SW 1271 (cell line): ENCODE results near the gene LYZ.
"Not testable (repeated sequence)": the region's sequence is repeated elsewhere in the genome, so short reads cannot be mapped to it uniquely, and the experiment has no call there.

Experiments
- DNase-seq, 2 experiments: peaks; one replicate each; lab custom pipeline; 2025; lab: John Stamatoyannopoulos, UW

The LYZ gene

DNA sequence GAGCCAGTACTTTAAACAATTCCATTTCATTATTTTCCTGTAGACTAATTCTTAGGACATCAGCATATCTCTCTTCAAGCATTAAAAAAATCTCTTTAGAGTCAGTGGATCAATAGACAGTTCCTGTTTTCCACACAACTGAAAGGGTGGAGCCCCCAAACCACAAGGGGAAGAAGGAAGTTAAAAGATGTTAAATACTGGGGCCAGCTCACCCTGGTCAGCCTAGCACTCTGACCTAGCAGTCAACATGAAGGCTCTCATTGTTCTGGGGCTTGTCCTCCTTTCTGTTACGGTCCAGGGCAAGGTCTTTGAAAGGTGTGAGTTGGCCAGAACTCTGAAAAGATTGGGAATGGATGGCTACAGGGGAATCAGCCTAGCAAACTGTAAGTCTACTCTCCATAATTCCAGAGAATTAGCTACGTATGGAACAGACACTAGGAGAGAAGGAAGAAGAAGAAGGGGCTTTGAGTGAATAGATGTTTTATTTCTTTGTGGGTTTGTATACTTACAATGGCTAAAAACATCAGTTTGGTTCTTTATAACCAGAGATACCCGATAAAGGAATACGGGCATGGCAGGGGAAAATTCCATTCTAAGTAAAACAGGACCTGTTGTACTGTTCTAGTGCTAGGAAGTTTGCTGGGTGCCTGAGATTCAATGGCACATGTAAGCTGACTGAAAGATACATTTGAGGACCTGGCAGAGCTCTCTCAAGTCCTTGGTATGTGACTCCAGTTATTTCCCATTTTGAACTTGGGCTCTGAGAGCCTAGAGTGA is at the start of gene LYZ:
TSS of gene LYZ (plus strand) at position 220 of the 777 bp plus-strand sequence. CDS start at position 248, 28 bp downstream.
- no peak for DNase-seq

DNA sequence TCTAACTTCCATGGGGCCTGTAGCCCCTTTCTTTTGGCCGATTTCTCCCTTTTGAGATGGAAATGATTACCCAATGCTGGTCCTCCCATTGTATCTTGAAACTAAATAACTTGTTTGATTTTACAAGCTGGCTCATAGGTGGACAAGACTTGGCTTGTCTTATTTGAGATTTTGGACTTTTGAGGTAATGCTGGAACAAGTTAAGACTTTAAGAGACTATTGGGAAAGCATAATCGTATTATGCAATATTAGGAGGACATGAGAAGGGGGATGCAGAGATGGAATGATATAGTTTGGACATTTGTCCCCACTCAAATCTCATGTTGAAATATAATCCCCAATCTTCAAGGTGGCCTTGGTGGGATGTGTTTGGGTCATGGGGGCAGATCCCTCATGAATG is 49.2 kb upstream of the LYZ start:
- no peak for DNase-seq

DNA sequence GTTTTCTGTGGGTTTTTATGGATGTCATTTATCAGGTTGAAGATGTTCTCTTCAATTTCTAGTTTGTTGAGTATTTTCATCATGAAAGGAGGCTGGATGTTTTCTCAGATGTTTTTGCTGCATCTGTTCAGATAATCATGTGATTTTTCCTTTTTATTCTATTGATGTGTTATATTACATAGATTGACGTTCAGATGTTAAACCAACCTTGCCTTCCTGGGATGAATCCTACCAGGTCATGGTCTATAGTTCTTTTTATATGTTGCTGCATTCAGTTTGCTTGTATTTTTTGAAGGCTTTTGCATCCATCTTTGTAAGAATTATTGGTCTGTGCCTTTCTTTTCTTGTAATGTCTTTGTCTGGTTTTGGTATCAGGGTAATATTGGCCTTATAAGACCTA is 43.9 kb upstream of the LYZ start:
- DNase-seq: no peak

DNA sequence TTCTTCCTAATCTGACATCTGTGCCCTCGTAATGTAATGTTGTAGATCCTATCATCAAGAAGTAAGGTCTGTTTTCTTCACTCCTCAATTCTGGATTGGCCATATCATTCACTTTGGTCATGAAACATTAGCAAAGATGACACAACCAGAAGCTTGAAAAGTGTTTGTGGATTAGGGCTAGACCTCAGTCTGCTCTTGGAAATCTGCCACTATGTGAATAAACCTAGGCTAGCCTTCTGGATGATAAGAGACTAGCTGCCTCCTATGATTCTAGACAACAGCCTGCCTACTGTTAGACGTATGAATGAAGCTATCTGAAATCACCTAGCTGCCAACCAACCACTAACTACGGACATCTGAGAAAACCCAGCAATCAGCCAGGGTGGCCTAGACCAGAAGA is 38.7 kb upstream of the LYZ start:
- DNase-seq: no peak

DNA sequence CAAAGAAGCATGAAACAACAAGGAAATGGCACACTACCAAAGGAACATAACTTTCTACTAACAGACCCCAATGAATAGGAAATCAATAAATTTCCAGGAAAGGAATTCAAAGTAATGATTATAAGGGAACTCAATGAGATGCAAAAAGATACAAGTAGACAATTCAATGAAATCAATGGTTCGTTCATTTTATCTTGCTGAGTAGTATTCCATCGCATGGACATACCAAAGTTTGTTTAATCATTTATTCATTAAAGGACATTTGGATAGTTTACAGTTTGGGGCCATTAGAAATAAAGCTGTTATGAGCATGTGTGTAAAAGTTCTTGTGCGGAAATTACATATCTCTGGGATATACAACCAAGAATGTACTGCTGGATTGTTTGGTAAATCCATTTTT is 35.0 kb upstream of the LYZ start:
- no peak for DNase-seq

DNA sequence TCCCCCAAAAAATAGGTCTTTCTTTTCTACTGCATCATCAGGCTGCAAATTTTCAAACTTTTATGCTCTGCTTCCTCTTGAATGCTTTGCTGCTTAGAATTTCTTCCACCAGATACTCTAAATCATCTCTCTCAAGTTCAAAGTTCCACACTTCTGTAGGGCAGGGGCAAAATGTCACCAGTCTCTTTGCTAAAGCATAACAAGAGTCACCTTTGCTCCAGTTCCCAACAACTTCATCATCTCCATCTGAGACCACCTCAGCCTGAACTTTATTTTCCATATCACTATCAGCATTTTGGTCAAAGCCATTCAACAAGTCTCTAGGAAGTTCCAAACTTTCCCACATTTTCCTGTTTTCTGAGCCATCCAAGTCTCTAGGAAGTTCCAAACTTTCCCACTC is 31.4 kb upstream of the LYZ start:
- not testable (repeated sequence) for DNase-seq

DNA sequence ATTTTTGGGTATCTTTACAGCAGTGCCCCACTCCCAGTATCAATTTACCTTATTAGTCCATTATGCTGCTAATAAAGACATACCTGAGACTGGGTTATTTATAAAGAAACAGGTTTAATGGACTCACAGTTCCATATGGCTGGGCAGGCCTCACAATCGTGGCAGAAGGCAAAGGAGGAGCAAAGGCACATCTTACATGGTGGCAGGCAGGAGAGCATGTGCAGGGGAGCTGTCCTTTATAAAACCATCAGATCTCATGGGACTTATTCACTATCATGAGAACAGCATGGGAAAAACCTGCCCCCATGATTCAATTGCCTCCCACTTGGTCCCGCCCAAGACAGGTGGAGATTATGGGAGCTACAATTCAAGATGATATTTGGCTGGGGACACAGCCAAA is 30.9 kb upstream of the LYZ start:
- not testable (repeated sequence) for DNase-seq

DNA sequence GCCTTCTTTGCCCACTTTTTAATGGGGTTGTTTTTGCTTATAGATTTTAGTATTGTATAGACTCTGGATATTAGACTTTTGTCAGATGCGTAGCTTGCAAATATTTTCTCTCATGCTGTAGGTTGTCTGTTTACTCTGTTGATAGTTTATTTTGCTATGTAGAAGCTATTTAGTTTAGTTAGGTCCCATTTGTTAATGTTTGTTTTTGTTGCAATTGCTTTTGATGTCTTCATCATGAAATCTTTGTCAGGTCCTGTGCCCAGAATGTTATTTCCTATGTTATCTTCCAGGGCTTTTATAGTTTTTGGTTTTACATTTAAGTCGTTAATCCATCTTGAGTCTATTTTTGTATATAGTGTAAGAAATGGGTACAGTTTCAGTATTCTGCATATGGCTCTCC is 30.0 kb upstream of the LYZ start:
- DNase-seq: no peak

DNA sequence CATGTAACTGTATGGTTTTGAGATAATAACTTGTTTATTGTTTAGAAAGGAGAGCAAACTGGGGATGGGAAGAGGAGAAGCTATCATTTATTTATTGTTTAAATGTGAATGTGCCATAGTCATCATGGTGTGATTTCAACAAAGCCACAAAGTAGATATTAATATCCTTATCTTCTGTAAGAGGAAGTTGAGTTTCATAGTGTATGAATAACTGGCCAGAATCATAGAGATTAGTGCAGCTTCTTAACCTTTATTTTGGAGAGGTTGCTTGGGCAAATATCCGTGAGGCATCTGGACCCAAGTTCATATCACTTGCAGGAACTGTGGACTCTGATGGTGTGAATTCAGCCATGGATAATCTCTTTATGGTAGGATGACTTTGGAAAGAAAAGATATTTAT is 26.8 kb upstream of the LYZ start:
- no peak for DNase-seq

DNA sequence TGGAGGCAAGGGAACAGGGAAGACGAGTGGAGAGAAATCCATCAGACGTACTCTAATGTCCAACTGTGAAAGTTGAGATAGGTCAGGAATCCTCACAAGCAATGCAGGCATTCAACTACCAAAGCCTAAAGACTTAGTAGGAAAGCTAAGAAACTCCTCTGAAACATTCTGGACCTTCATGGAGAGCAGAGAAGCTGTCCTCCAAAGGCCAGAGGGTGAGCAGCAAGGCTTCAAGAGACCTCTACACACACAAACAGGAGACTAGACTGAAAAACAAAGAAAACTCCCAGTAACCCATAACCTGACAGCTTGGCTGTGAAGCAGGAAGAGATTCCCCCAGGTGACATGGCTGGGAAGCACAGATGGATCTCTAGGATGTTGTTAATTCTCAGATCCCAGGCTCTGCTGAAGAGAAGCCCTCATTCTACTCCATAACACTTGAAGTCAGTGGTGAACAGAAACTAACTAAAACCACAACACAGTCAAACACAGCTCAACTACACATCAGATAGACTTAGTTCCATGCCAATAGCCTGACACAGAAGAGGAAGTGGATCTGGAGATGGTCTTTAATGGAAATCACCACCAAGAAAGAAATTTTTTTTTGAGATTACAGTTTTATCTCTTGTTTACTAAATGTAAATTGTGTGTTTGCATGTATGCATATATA is 23.2 kb upstream of the LYZ start:
- DNase-seq: no peak

DNA sequence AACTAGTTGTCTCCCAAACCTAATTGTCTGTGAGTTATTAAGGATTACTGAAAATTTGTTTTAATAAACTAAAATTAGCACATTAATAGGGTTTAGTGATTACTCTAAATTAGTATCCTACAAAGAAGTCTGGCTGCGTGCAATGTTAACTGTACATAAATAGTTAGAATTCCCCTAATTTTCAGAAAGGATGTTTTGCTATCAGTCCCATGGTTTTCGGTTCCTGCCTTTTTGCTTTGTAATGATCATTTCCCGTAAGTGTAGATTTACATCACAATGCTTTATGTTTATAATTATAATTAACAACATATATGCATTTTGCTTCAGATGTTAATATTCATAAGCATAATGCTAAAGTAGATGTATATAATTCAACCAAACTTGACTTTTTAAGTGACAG is 19.8 kb upstream of the LYZ start:
- DNase-seq: no peak

DNA sequence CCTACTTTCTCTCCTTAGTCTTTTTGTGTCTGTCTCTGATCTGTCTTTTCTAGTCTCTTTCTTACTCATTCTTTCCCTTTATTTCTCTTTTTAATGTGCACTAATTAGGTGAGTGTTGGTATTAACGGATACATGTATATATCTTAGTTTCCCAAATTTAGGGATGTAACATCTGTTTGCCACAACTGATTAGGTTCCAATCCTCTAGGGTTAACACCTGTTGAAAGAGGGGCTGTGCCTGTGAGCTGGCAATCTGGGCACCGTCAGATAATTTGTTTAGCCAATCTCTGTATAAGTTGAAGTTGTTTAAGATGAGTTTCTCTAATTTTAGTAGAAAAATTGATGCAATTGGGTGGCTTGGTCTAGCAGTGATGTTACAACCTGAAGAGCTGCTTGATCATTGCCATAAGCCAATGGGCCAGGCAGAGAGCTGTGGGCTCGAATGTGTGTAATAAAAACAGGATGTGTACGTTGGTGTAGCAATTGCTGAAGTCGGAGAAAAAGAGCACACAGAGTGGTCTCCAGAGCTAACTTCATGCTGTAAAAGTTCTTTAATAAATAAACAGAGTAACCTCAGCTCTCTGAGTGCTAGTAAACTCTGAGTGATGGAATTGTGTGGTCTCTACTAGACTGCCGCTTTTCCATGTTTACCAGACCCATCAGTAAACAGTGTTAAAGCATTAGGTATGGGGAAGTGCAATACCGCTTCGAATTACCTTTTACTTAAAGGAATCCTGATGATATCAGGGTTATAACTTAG is 18.3 kb upstream of the LYZ start:
- DNase-seq: no peak

DNA sequence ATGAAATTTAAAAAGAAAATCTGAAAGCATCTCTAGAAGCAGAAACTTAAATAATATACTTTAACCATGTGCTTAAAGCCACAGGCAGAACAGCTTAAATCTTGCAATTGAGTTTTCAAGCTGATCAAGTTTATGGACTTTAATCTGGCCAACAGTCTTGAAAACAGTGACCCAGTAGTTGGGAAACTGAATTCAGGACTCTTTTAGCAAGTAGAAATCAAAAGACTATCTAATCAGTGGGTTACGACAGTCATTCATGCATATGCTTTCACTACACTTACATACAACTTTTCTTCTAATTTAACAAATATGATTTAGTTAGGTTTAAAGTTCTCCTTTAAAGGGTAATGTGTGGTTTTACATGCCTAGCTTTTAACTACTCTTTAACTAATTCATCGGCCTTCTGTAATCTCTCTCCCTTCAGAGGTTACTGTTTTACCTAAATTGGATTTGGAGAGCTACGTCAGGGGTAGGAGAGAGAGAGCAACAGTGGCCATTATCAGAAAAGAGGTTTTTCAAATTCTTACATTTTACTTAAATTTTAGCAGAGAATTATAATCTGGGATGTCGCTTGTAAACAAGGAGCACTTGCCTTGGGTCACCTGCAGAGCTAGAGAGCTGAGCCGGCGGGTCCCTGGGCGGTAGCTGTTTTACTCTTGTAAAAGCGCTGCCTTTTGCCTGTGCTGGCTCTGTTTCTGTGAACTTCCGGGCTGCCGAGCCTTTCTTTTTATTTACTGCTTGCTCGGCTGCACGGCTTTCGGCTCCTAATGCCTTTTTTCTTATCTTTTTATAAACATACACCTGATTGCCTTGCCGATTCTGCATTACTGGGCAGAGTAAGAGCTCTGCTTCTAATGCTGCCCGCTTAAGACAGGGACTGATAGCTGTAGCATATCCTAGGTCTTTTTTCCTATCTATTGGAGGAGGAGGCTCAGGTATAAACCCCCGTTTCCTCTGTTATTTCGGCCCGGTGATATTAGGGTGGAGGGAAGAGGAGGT is 17.4 kb upstream of the LYZ start:
- DNase-seq: no peak

DNA sequence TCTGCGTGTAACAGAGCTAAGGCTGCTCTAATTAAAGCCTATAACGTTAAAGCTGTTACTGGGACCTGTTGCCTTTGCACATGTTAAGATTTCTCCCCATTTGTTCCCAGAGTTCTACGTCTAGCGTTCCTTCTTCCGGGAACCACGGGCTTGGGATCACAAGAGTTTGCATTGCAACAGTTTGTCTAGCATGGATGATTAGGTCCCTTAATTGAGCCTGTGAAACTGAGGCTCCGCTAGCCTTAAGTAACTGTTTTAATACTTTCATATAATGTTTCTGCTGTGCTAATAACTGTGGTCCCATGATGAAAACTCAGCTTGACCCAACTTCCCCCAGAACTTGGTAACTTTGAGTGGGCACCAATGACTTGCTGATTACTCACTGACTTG is 16.7 kb upstream of the LYZ start:
- DNase-seq: no peak

DNA sequence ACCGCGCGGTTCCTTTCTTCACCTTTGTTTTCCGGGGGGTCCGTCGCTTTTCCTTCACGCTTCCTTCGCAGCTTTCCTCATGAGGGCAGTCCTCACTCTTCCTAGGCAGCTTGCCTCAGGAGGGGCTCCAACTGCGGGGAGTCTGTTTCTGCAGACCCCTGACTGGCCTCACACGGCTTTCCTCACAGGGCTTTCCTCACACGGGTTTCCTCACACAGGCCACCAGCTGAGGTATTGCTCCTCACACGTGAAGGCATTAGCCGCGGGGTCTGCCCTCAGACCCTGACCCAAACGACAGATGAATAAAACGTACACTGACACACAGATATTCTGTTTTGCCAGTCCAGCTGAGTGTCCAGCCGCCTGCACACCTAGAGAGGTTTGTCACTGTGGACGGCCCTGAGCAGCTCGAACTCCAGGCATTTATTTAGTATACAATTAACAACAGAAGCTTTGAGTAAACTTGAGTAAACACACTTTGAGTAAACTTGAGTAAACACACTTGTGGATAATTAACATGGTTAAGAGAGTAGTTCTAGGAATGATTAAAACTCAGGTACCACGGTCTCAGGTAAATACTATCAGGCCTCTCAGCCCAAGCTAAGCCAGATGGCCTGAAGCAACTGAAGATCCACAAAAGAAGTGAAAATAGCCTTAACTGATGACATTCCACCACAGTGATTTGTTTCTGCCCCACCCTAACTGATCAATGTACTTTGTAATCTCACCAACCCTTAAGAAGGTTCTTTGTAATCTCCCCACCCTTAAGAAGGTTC is 16.1 kb upstream of the LYZ start:
- DNase-seq: no peak

DNA sequence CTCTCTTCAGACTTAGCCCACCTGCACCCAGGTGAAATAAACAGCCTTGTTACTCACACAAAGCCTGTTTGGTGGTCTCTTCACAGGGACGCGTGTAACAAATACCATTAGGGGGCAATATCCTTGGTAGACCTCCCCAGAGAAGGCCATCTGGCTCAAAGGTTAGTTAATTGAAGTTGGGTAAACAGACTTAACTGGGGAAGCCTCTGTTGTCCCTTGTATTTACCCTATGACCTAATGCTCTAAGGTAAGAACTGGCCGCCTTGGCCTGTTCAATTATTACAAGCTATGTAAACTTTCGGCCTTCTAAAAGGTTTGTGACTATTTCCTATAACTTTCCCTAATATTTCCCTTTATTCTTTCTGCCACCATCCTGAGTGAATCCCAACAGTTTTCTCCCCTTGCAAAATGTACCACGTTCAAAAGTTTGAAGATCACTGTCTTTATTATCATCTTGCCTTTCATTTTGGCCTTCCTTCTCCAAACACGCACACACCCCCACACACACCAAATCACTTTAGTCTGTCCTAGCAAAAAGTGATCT is 15.3 kb upstream of the LYZ start:
- DNase-seq: no peak

DNA sequence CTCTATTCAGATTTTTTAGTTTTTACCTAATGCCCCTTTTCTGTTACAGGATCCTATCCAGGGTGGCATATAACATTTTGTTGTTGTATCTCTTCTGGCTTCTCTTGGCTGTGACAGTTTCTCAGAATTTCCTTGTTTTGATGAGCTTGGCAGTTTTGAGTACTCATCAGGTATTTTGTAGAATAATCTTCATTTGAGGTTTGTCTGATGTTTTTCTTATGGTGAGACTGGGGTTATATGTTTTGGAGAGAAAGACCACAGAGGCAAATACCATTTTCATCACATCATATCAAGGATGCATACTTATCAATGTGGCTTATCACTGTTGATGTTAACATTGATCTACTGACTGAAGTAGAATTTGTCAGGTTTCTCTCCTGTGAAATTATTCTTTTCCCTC is 14.0 kb upstream of the LYZ start:
- no peak for DNase-seq

DNA sequence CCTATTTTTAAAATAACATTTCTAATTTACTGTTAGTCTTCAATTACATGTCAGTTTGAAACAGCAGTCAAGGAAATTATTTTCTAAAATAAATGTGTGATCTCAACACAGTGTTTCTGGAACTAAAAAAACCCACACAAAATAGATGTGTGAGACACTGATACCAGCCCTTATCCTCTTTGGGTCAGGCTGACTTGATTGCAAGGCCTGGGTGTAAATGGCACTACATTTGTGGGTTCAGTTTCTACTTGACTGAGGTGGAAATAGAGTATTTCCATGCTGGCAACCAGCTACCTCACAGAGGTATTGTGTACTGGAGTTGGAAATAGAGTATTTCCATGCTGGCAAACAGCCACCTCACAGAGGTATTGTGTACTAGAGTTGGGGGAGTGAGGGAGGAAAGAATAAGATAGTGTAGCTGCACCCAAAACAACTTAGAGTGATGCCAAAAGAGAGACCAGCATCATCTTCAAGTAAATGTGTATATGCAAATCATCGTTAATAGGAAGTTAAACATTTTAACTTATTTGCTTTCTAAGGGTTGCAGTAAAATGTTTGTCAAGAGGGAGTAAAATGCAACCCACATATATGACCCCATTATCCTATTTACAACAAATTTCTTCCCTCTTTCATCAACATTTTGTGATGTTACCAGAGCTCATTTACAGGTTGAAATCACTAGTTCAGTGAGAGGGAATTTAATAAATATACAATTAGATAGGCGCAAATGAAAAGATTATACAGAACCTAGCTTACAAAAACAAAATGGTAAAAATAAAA is 10.7 kb upstream of the LYZ start:
- DNase-seq: no peak

DNA sequence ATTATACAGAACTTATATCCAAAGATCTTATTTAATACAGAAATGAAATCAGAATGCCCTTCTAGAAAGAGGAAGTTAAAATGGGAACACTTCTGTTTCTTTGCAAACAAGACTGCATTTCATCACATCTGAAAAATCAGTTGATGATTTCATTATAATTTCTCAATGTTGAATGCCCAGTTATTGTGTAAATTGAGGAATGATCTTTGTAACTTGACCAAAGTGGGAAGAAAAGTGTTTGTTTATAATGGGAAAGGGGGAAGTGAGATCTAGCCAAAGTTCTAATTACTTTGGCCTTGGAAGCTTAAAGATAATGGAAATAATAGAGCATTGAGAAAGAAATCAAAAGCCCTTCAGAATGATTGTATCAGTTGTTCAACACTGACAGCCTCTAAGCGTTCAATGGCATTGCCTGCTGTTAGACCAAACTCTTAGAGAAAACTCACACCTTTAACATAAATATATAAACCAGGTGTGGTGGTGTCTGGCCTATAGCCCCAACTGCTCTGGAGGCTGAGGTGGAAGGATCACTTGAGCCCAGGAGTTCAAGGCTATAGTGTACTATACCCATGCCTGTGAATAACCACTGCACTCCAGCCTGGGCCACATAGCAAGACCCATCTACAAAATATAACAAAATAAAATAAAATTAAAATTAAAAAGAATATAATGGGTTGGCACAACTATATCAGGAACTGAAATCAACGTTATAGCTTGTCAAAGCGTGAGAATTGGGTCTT is 9.9 kb upstream of the LYZ start:
- DNase-seq: no peak
